ENCODE data around the gene ELMOD3.

DNA sequence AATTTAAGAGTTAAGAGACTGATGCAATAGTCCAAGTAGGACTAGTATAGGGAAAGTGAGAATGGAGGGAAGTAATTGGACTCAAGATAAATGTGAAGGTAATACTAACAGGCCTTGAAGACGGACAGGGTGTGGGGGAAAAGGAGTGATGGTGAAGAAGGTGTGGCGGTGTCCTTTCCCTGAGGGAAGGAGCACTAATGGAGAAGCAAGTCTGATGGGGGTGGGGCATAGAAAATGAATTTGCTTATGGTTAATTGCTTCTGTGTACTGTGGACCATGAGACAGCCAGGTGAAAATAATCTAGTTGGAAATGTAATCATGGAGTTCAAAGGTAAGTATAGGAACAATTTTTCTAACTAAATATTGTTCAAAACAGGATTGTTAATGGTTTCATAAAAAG lies 19.6 kb upstream of the ELMOD3 start:
- TF ChIP-seq, protein P1, sequence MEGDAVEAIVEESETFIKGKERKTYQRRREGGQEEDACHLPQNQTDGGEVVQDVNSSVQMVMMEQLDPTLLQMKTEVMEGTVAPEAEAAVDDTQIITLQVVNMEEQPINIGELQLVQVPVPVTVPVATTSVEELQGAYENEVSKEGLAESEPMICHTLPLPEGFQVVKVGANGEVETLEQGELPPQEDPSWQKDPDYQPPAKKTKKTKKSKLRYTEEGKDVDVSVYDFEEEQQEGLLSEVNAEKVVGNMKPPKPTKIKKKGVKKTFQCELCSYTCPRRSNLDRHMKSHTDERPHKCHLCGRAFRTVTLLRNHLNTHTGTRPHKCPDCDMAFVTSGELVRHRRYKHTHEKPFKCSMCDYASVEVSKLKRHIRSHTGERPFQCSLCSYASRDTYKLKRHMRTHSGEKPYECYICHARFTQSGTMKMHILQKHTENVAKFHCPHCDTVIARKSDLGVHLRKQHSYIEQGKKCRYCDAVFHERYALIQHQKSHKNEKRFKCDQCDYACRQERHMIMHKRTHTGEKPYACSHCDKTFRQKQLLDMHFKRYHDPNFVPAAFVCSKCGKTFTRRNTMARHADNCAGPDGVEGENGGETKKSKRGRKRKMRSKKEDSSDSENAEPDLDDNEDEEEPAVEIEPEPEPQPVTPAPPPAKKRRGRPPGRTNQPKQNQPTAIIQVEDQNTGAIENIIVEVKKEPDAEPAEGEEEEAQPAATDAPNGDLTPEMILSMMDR (IDR thresholded peaks at IDR 0.05) = no peak
- no peak for TF ChIP-seq POLR2A (IDR thresholded peaks at IDR 0.05)
